ENCODE data around the gene INSL3. TPM values are rescaled to one million over a fixed set of nuclear protein-coding genes. Genes with fewer than 3 reads are reported as not detected.

The INSL3 gene
- total and polyA plus RNA-seq, 2 donors (not counting 1 experiment from before 2014, with no cell fraction given), result 3.4 to 3.6 TPM

DNA sequence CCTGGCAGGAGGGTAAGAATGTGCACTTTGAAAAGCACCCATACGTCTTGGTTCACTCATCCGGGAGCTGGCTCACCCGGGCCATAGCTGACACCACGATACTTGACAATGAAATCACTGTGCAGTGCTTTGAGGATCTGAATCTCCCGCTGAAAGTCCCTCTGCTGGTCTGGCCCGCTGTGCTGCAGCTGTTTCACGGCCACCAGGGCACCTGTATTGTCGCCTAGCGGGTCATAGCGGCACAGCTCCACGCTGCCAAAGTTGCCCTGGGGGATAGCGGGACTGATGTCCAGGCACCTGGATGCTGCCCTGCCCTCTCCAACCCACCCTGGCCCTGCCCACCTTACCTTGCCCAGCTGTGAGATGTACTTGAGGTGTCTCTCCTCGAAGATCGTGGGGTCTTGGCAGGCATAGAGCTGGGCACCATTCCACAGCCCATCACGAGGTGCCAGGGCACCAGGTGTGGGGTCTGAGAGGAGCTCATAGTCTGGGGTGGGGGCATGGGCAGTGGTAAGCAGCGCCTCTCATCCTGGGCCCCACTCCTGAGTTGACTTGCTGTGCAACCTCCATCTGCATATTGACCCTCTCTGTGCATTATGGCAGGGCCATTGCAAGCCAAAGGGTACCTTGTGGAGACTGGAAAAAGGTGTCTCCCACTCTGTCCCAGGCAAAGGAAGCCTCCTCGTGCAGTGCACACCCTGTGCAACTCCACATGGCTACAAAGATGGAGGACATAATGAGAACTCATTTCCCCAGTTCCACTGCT is 11.3 kb upstream of the INSL3 start:
- 95% methylated on average over 17 of the region's 17 CpGs for WGBS (ENCODE audit: insufficient coverage)
- peaks cover 2% of the 10 kb centered on the region for H3K79me2 ChIP-seq (ENCODE audit: control insufficient read depth, insufficient read depth, low read length)
- no peaks in the 10 kb centered on the region for H3K9me3 Mint-ChIP-seq (ENCODE audit: insufficient read depth)
- H3K9me3 ChIP-seq (ENCODE audit: control extremely low read depth in 1 of 3, control insufficient read depth in 2 of 3, insufficient read depth in 1 of 3, low read length in 2 of 3), result peaks cover 0 to 7% (median 0%) of the 10 kb centered on the region in 3 donors
- H3K27me3 ChIP-seq (replicated peaks in 1 of 4; ENCODE audit: control extremely low read depth in 1 of 4, control insufficient read depth in 3 of 4, insufficient read depth in 4 of 4, low read length in 3 of 4), result no peaks in the 10 kb centered on the region
- H3K4me2 ChIP-seq (replicated peaks; ENCODE audit: low read depth, low read length, poor library complexity, severe bottlenecking), result no peak overlapping the region
- no peak overlapping the region for H3K27ac Mint-ChIP-seq
- ATAC-seq (ENCODE audit: low read depth), result no peak
- no peaks in the 10 kb centered on the region for H3K4me1 Mint-ChIP-seq
- ChIA-PET POLR2A (no interaction called here), CTCF (interaction anchor here (0.7 kb wide), 1 partner anchor 8 kb away, joined by 3 read pairs; no protein-coding TSS in a partner anchor)
- no peak overlapping the region for H3K4me3 Mint-ChIP-seq
- peaks cover 1 to 75% of the 10 kb centered on the region in 2 experiments for H3K36me3 ChIP-seq (replicated peaks in 1 of 2; ENCODE audit: control extremely low read depth in 1 of 2, control insufficient read depth in 1 of 2, extremely low read depth in 1 of 2, insufficient read depth in 2 of 2, low read length in 1 of 2)
- H2AFZ ChIP-seq (ENCODE audit: insufficient read depth, low read depth, low read length, poor library complexity, severe bottlenecking), result no peak overlapping the region
- H3K27me3 Mint-ChIP-seq, result no peaks in the 10 kb centered on the region
- no peak overlapping the region for H3K9ac ChIP-seq (ENCODE audit: low read length)
- H4K20me1 ChIP-seq (ENCODE audit: control insufficient read depth, insufficient read depth, low read length, poor library complexity, severe bottlenecking), result peaks cover 28% of the 10 kb centered on the region
- intact Hi-C loops (cut with micrococcal nuclease), result no loop called here
- H3K4me3 ChIP-seq (ENCODE audit: control extremely low read depth in 1 of 5, extremely low read depth in 1 of 5, insufficient read depth in 1 of 5, low read depth in 2 of 5, low read length in 4 of 5), result no peak overlapping the region
- TF ChIP-seq, protein P1, sequence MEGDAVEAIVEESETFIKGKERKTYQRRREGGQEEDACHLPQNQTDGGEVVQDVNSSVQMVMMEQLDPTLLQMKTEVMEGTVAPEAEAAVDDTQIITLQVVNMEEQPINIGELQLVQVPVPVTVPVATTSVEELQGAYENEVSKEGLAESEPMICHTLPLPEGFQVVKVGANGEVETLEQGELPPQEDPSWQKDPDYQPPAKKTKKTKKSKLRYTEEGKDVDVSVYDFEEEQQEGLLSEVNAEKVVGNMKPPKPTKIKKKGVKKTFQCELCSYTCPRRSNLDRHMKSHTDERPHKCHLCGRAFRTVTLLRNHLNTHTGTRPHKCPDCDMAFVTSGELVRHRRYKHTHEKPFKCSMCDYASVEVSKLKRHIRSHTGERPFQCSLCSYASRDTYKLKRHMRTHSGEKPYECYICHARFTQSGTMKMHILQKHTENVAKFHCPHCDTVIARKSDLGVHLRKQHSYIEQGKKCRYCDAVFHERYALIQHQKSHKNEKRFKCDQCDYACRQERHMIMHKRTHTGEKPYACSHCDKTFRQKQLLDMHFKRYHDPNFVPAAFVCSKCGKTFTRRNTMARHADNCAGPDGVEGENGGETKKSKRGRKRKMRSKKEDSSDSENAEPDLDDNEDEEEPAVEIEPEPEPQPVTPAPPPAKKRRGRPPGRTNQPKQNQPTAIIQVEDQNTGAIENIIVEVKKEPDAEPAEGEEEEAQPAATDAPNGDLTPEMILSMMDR (IDR thresholded peaks at IDR 0.05), result no peak
- no peak for TF ChIP-seq EZH2 (IDR thresholded peaks at IDR 0.05; ENCODE audit: borderline replicate concordance, insufficient read depth, low read depth, low read length, poor library complexity, severe bottlenecking)
- DNase-seq, result no peak
- no peak overlapping the region for H3K27ac ChIP-seq (ENCODE audit: low read length in 2 of 2)
- H3K4me1 ChIP-seq (ENCODE audit: control insufficient read depth in 2 of 2, insufficient read depth in 2 of 2, low read length in 2 of 2), result no peaks in the 10 kb centered on the region

DNA sequence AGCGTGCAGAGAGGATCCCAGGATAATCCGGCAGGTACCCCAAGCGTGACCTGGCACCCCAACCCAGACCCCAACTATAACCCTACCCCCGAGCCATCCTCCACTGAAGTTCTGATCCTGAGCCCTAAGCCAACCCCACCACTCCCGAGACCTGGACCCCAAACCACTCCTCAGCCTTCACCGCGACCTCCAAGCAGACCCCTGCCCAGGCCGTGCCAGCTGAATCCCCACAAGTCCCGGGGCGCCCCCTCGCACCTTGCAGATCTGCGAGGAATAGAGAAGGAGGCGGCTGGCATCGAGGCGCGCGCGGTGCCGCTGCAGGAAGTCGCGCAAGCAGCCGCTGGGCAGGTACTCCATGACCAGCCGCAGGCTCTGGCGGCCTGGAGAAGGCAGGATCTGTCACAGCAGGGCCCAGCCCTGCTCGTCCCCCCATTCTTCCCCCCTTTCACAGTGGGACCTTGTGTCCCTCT is 10.1 kb upstream of the INSL3 start:
- Mint-ChIP-seq H3K4me3 (no peak overlapping the region), H3K27ac (no peak overlapping the region), H3K27me3 (no peaks in the 10 kb centered on the region), H3K4me1 (no peaks in the 10 kb centered on the region), H3K9me3 (ENCODE audit: insufficient read depth) (no peaks in the 10 kb centered on the region)
- Histone ChIP-seq H3K9ac (ENCODE audit: low read length) (no peak overlapping the region), H4K20me1 (ENCODE audit: control insufficient read depth, insufficient read depth, low read length, poor library complexity, severe bottlenecking) (peaks cover 28% of the 10 kb centered on the region), H3K4me2 (replicated peaks; ENCODE audit: low read depth, low read length, poor library complexity, severe bottlenecking) (no peak overlapping the region), H3K27ac (ENCODE audit: low read length in 2 of 2) (no peak overlapping the region), H3K9me3 (ENCODE audit: control extremely low read depth in 1 of 3, control insufficient read depth in 2 of 3, insufficient read depth in 1 of 3, low read length in 2 of 3) (peaks cover 0 to 7% (median 0%) of the 10 kb centered on the region in 3 donors), H3K79me2 (ENCODE audit: control insufficient read depth, insufficient read depth, low read length) (peaks cover 2% of the 10 kb centered on the region), H3K4me3 (ENCODE audit: control extremely low read depth in 1 of 5, extremely low read depth in 1 of 5, insufficient read depth in 1 of 5, low read depth in 2 of 5, low read length in 4 of 5) (no peak overlapping the region), H3K27me3 (replicated peaks in 1 of 4; ENCODE audit: control extremely low read depth in 1 of 4, control insufficient read depth in 3 of 4, insufficient read depth in 4 of 4, low read length in 3 of 4) (no peaks in the 10 kb centered on the region), H3K4me1 (ENCODE audit: control insufficient read depth in 2 of 2, insufficient read depth in 2 of 2, low read length in 2 of 2) (no peaks in the 10 kb centered on the region), H3K36me3 (replicated peaks in 1 of 2; ENCODE audit: control extremely low read depth in 1 of 2, control insufficient read depth in 1 of 2, extremely low read depth in 1 of 2, insufficient read depth in 2 of 2, low read length in 1 of 2) (peaks cover 1 to 70% of the 10 kb centered on the region in 2 experiments), H2AFZ (ENCODE audit: insufficient read depth, low read depth, low read length, poor library complexity, severe bottlenecking) (no peak overlapping the region)
- ChIA-PET POLR2A (no interaction called here), CTCF (no interaction called here)
- intact Hi-C loops (cut with micrococcal nuclease), result no loop called here
- ATAC-seq (ENCODE audit: low read depth) (no peak), DNase-seq (no peak)
- TF ChIP-seq, protein P1 (IDR thresholded peaks at IDR 0.05), result no peak
- TF ChIP-seq EZH2 (IDR thresholded peaks at IDR 0.05; ENCODE audit: borderline replicate concordance, insufficient read depth, low read depth, low read length, poor library complexity, severe bottlenecking), result no peak
- 98% methylated on average over 24 of the region's 25 CpGs for WGBS (ENCODE audit: insufficient coverage)
